Spleen (tissue), 11 donors: ENCODE data around the gene BBS9. TPM values are rescaled to one million over a fixed set of nuclear protein-coding genes. Genes with fewer than 3 reads are reported as not detected.

Experiments used
- DNase-seq: peaks from one replicate; pipeline ENCODE4 v3.0.0-alpha.2; 2020
- H3K27ac ChIP-seq, 8 donors: fragments of 200-600 bp; sonication (generic) in 7 of 8; 1 replicate in 4 of 8; 2 replicates in 4 of 8; pipeline versions ENCODE4 v1.5.0 to v1.8.0; 2016 to 2021; ENCODE audit warnings: inconsistent platforms in 4 of 8, mild to moderate bottlenecking in 4 of 8, moderate library complexity in 1 of 8
- H3K27me3 ChIP-seq, 7 donors: fragments of 200-600 bp; sonication (generic) in 6 of 7; replicated peaks in 1 of 7; 1 replicate in 4 of 7; 2 replicates in 3 of 7; pipeline versions ENCODE4 v1.5.0 to v1.8.0; 2016 to 2021; ENCODE audit warnings: inconsistent platforms in 3 of 7, mild to moderate bottlenecking in 1 of 7
- H3K36me3 ChIP-seq, 6 donors: fragments of 200-600 bp; sonication (generic) in 5 of 6; 1 replicate in 4 of 6; 2 replicates in 2 of 6; pipeline versions ENCODE4 v1.5.0 to v1.8.0; 2016 to 2021; ENCODE audit warnings: inconsistent platforms in 2 of 6
- H3K4me1 ChIP-seq, 6 donors: fragments of 200-600 bp; sonication (generic) in 5 of 6; 1 replicate in 3 of 6; 2 replicates in 3 of 6; pipeline versions ENCODE4 v1.5.0 to v1.8.0; 2016 to 2021; ENCODE audit warnings: inconsistent platforms in 3 of 6
- H3K4me3 ChIP-seq, 8 donors: fragments of 200-600 bp; sonication (generic) in 7 of 8; 1 replicate in 4 of 8; 2 replicates in 4 of 8; pipeline versions ENCODE4 v1.5.0 to v1.8.0; 2016 to 2021; ENCODE audit warnings: inconsistent platforms in 4 of 8, mild to moderate bottlenecking in 4 of 8, moderate library complexity in 2 of 8
- H3K9me3 ChIP-seq, 8 donors: fragments of 200-600 bp; sonication (generic) in 7 of 8; 1 replicate in 4 of 8; 2 replicates in 4 of 8; pipeline versions ENCODE4 v1.5.0 to v1.8.0; 2016 to 2021; ENCODE audit warnings: inconsistent platforms in 4 of 8
- POLR2A ChIP-seq, 3 donors: fragments of 450-650 bp; IDR thresholded peaks; one replicate each; pipeline ENCODE4 v1.5.1; 2017; ENCODE audit warnings: antibody characterized with exemption in 3 of 3, mild to moderate bottlenecking in 1 of 3
- POLR2AphosphoS5 ChIP-seq, 3 donors: sonication (generic); formaldehyde crosslinking; IDR thresholded peaks; one replicate each; pipeline ENCODE4 v1.5.1; 2017; ENCODE audit warnings: antibody characterized with exemption in 3 of 3
- WGBS, 5 donors: extraction: QIAGEN DNeasy Blood & Tissue Kit in 3 of 5; methylation state at CpG; one replicate each; pipeline versions ENCODE4 v1.1.5 to v1.1.7; 2013 to 2018; 5-methylcytosine and 5-hydroxymethylcytosine counted together
- intact Hi-C: fragments of 100-400 bp; cut with DNase I; formaldehyde crosslinking; loops from one replicate; pipeline ENCODE4 v1.15.0; 2023; ENCODE audit warnings: low total_unique reads
- polyA plus RNA-seq, 3 donors: library from polyadenylated mRNA; stranded (reverse); fragments of 200-250 nt; gene quantifications; one replicate each; pipeline ENCODE4 v1.2.1, GENCODE V29; 2013
- total RNA-seq, 7 donors: library from RNA; depleted of rRNA in 3 of 7; stranded (reverse); fragments of >200 nt in 3 of 7; fragmentation: NEBNext Ultra II Directional in 4 of 7; extraction: Animal tissue kit (Norgen Biotek cat#: 25700) in 4 of 7; gene quantifications; one replicate each; pipeline versions ENCODE4 v1.1.0 to v1.2.1, GENCODE V29; 2016 to 2021
- TF ChIP-seq, protein P1 (sequence below), 11 experiments: fragments of 200-600 bp in 7 of 11; fragments of 450-650 bp in 4 of 11; sonication (generic) in 4 of 11; IDR thresholded peaks in 8 of 11; conservative IDR thresholded peaks in 3 of 11; 1 replicate in 7 of 11; 2 replicates in 4 of 11; pipeline versions ENCODE4 v1.4.0 to v1.8.0; 2016 to 2021; ENCODE audit warnings: antibody characterized with exemption in 11 of 11, inconsistent platforms in 4 of 11, mild to moderate bottlenecking in 1 of 11
- donor health status: healthy with polysubstance abuse.
- donor health status: DM: no; HTN: no; CAD: no; lungs with moderate emphysema.
- donor health status: DM: no; HTN: no; CAD: no.
- donor health status: Bipolar disorder and iron deficiency.
- donor health status: healthy.
- donor health status: DM: no; HTN: no; CAD: no.
- donor health status: DM: yes; HTN: yes; CAD: no.

The BBS9 gene
- total and polyA plus RNA-seq, 10 donors = 2.3 to 44.1 (median 25.3) TPM

- Histone ChIP-seq H3K36me3 (no peaks in the 10 kb centered on the region), H3K4me3 (no peak overlapping the region), H3K4me1 (peaks cover 0 to 11% (median 8%) of the 10 kb centered on the region in 6 donors), H3K9me3 (no peaks in the 10 kb centered on the region), H3K27me3 (no peaks in the 10 kb centered on the region), H3K27ac (no peak overlapping the region)
- 83 to 96% (median 87%) methylated on average over 2 of the region's 2 CpGs for WGBS, 5 donors
- no peak for DNase-seq
- TF ChIP-seq POLR2A (IDR thresholded peaks at IDR 0.05) = no peak
- no peak for TF ChIP-seq POLR2AphosphoS5 (IDR thresholded peaks at IDR 0.05)
- intact Hi-C loops = no loop called here
These were observed 65.9 kb downstream of the BBS9 start for GRCh38 chr7:33195264-33195663.

DNA sequence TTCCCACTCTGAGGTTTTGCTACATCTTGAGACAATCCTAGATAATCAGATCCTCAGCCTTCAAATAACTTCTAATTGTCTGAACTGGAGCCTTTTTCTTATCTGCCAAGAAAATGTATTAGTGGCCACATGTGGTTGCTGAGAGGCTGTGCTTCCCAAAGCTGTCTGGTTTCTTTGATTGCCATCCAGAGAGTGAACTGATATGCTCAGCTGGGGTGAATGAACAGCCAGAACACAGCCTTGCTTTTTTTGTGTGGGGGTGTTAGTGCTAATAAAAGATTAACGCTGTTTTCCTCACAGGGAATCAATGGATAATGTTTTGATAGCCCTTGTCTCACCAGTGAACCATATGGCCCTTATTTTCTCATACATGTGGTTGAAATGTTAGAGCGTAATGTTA lies 66.9 kb downstream of the BBS9 start:
- Histone ChIP-seq H3K27me3 (no peaks in the 10 kb centered on the region), H3K36me3 (no peaks in the 10 kb centered on the region), H3K9me3 (no peaks in the 10 kb centered on the region), H3K4me3 (no peak overlapping the region), H3K27ac (no peak overlapping the region), H3K4me1 (peaks cover 0 to 5% (median 2%) of the 10 kb centered on the region in 6 donors)
- intact Hi-C loops = no loop called here
- TF ChIP-seq POLR2A (IDR thresholded peaks at IDR 0.05) (no peak), POLR2AphosphoS5 (IDR thresholded peaks at IDR 0.05) (no peak)
- TF ChIP-seq, protein P1, sequence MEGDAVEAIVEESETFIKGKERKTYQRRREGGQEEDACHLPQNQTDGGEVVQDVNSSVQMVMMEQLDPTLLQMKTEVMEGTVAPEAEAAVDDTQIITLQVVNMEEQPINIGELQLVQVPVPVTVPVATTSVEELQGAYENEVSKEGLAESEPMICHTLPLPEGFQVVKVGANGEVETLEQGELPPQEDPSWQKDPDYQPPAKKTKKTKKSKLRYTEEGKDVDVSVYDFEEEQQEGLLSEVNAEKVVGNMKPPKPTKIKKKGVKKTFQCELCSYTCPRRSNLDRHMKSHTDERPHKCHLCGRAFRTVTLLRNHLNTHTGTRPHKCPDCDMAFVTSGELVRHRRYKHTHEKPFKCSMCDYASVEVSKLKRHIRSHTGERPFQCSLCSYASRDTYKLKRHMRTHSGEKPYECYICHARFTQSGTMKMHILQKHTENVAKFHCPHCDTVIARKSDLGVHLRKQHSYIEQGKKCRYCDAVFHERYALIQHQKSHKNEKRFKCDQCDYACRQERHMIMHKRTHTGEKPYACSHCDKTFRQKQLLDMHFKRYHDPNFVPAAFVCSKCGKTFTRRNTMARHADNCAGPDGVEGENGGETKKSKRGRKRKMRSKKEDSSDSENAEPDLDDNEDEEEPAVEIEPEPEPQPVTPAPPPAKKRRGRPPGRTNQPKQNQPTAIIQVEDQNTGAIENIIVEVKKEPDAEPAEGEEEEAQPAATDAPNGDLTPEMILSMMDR (IDR thresholded peaks at IDR 0.05 in 8 of 11, conservative IDR thresholded peaks at IDR 0.05 in 3 of 11) = no peak
- DNase-seq = no peak
- WGBS, 5 donors = 72 to 98% (median 95%) methylated on average over 2 of the region's 2 CpGs

DNA sequence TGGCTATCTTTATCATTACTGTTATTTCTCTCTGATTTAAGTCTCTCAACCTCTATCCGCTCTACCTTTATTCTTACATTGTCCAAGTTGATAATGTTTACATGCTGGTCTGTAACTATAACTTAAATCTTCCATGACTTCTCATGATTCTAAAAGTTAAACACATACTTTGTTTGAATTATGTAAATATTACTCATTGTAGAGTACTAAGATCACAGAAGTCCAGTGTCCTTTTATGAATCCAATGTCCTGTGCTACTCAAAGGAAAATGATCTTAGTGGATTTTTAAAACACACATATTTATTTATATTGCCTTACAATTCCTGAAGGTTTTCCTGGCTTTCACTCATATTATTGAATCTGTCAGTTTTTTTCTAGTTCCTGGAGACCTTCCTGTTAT lies 70.9 kb downstream of the BBS9 start:
- Histone ChIP-seq H3K27ac (no peak overlapping the region), H3K9me3 (peaks cover 0 to 9% (median 0%) of the 10 kb centered on the region in 8 donors), H3K4me3 (no peak overlapping the region), H3K27me3 (no peaks in the 10 kb centered on the region), H3K36me3 (no peaks in the 10 kb centered on the region), H3K4me1 (no peaks in the 10 kb centered on the region)
- TF ChIP-seq, protein P1 (IDR thresholded peaks at IDR 0.05 in 8 of 11, conservative IDR thresholded peaks at IDR 0.05 in 3 of 11) = no peak
- TF ChIP-seq POLR2AphosphoS5 (IDR thresholded peaks at IDR 0.05) (no peak), POLR2A (IDR thresholded peaks at IDR 0.05) (no peak)
- 95 to 100% (median 100%) methylated on average over 1 of the region's 1 CpG for whole genome bisulfite sequencing, 5 donors
- intact Hi-C loops = no loop called here
- no peak for DNase-seq

DNA sequence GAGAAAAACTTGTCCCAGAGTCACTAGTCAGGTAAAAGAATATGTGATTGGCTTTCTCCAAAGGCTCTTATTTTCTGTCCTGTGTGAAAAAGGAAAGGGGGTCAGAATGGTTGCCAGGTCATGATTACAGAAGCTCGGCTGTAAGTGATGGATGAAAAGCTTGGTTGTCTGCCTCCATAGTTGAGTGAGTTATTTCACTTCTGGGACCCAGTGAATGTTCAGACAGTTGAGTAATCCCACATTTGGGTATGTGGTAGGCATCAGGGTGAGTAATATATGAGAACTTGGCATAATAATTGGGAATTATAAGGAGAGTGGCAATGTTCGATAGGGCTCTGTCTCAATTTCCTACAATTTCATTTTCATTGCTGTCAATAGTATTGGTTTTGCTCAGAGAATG lies 72.5 kb downstream of the BBS9 start:
- DNase-seq = no peak
- Histone ChIP-seq H3K4me1 (no peaks in the 10 kb centered on the region), H3K27ac (no peak overlapping the region), H3K9me3 (peaks cover 0 to 9% (median 0%) of the 10 kb centered on the region in 8 donors), H3K4me3 (no peak overlapping the region), H3K36me3 (no peaks in the 10 kb centered on the region), H3K27me3 (no peaks in the 10 kb centered on the region)
- 92 to 98% (median 95%) methylated on average over 2 of the region's 2 CpGs for WGBS, 5 donors
- TF ChIP-seq POLR2A (IDR thresholded peaks at IDR 0.05) = no peak
- TF ChIP-seq, protein P1 (IDR thresholded peaks at IDR 0.05 in 8 of 11, conservative IDR thresholded peaks at IDR 0.05 in 3 of 11) = no peak
- no peak for TF ChIP-seq POLR2AphosphoS5 (IDR thresholded peaks at IDR 0.05)
- intact Hi-C loops = no loop called here

- 95 to 100% (median 98%) methylated on average over 1 of the region's 1 CpG for WGBS, 5 donors
- no peaks in the 10 kb centered on the region for H3K27me3 ChIP-seq
- TF ChIP-seq POLR2A (IDR thresholded peaks at IDR 0.05) (no peak), POLR2AphosphoS5 (IDR thresholded peaks at IDR 0.05) (no peak)
- TF ChIP-seq, protein P1 (IDR thresholded peaks at IDR 0.05 in 8 of 11, conservative IDR thresholded peaks at IDR 0.05 in 3 of 11) = no peak
- H3K27ac ChIP-seq = no peak overlapping the region
- intact Hi-C loops = no loop called here
- peaks cover 5 to 46% (median 41%) of the 10 kb centered on the region in 8 donors for H3K9me3 ChIP-seq
- DNase-seq = no peak
- no peak overlapping the region for H3K4me3 ChIP-seq
- H3K4me1 ChIP-seq = no peaks in the 10 kb centered on the region
- peaks cover 0 to 41% (median 6%) of the 10 kb centered on the region in 6 donors for H3K36me3 ChIP-seq
These were observed 81.6 kb downstream of the BBS9 start for GRCh38 chr7:33210958-33211357.
